NK-92 (cell line): ENCODE measurements around the gene MYMK.

Source experiments
- DNase-seq: peaks from one replicate; lab custom pipeline; 2025; ENCODE audit not compliant: unreplicated experiment; lab: John Stamatoyannopoulos, UW

Gene MYMK

GRCh38 chr9:133470427-133470924 lies 54.3 kb downstream of the MYMK start:
- no peak for DNase-seq

DNA sequence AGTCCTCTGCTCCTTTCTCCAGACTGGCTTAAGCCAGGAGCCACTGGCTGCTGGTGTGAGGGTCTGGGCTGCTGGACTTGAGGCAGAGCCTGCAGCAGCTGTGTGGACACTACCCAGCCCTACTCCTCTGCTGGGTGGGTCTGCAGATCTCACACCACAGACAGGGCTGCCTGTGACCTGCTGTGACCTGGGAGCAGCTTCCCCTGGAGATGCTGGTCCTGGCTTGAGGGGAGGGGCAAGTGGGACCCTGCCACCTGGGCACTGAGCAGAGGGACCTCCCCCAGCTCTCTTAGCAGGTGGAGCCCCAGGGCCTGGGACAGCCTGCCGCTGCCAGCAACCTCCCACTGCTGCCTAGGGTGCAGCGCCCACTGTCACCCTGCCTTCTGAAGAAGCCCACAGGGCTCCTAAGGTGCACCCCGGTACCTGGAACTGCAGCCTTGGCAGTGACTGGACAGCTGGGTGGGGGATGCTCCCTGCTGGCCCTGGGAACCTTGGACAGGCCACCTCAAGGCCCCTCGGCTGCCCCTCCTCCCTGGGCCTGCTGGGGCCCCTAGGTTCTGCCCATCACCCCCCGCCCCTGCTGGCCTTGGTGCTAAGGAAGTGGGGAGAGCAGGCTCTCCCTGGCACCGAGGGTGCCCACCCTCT lies 55.9 kb downstream of the MYMK start:
- no peak for DNase-seq

DNA sequence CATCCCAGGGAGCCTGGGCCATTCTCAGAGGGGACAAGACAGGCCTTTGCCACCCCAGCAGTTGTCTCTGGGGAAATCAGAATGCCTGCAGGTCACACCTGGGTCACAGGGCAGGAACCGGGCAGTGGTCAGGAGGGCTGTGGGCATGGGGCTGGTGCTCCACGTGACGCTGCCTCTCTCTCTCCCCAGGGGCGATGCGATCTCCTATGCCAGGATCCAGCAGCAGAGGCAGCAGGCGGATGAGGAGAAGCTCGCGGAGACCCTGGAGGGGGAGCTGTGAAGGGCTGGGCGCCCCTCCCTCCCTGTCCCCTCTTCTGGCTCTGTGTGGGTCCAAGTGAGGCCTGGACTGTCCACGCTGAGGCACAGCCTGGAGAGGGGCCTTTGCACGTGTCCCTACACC lies 56.4 kb downstream of the MYMK start:
- no peak for DNase-seq

GRCh38 chr9:133467101-133467500 lies 57.7 kb downstream of the MYMK start:
- DNase-seq = no peak

GRCh38 chr9:133465984-133466383 lies 58.8 kb downstream of the MYMK start:
- no peak for DNase-seq

- no peak for DNase-seq
Observed at GRCh38 chr9:133464638-133465037, 60.1 kb downstream of the MYMK start.
